ES-I3 (cell line): ENCODE measurements around the gene NSF.

ENCODE experiments used
- H3K36me3 ChIP-seq: 2 replicates; pipeline ENCODE4 v1.6.1; 2013; ENCODE audit warnings: mild to moderate bottlenecking, low read length, control low read depth, moderate library complexity; ENCODE audit not compliant: insufficient read depth
- H3K4me1 ChIP-seq: 2 replicates; pipeline ENCODE4 v1.6.1; 2013; ENCODE audit warnings: mild to moderate bottlenecking, control low read depth, low read length; ENCODE audit not compliant: insufficient read depth
- H3K9ac ChIP-seq: 2 replicates; pipeline ENCODE4 v1.6.1; 2013; ENCODE audit warnings: low read depth, mild to moderate bottlenecking, low read length, moderate library complexity
- H3K9me3 ChIP-seq: 2 replicates; pipeline ENCODE4 v1.6.1; 2013; ENCODE audit warnings: mild to moderate bottlenecking, low read length, moderate library complexity; ENCODE audit not compliant: control insufficient read depth, insufficient read depth

NSF gene

GRCh38 chr17:46794318-46794717 is 203.8 kb downstream of the NSF start:
- Histone ChIP-seq H3K4me1 (peaks cover 21% of the 10 kb centered on the region; the same call in 1 of the 2 replicates), H3K36me3 (no peaks in the 10 kb centered on the region), H3K9ac (no peak overlapping the region), H3K9me3 (no peaks in the 10 kb centered on the region)

- no peaks in the 10 kb centered on the region for H3K9me3 ChIP-seq
- H3K4me1 ChIP-seq: peaks cover 18% of the 10 kb centered on the region; the same call in 1 of the 2 replicates
- no peak overlapping the region for H3K9ac ChIP-seq
- H3K36me3 ChIP-seq: no peaks in the 10 kb centered on the region
Measured at GRCh38 chr17:46795379-46795952, 205.0 kb downstream of the NSF start.

GRCh38 chr17:46796084-46796483 is 205.6 kb downstream of the NSF start:
- H3K9ac ChIP-seq: no peak overlapping the region
- H3K36me3 ChIP-seq: no peaks in the 10 kb centered on the region
- no peaks in the 10 kb centered on the region for H3K9me3 ChIP-seq
- H3K4me1 ChIP-seq: peaks cover 12% of the 10 kb centered on the region; the same call in 1 of the 2 replicates

- no peak overlapping the region for H3K9ac ChIP-seq
- peaks cover 12% of the 10 kb centered on the region; the same call in 1 of the 2 replicates for H3K4me1 ChIP-seq
- H3K9me3 ChIP-seq: no peaks in the 10 kb centered on the region
- H3K36me3 ChIP-seq: no peaks in the 10 kb centered on the region
Measured at GRCh38 chr17:46796524-46796923, 206.1 kb downstream of the NSF start.

- Histone ChIP-seq H3K9me3 (no peaks in the 10 kb centered on the region), H3K9ac (no peak overlapping the region), H3K4me1 (peaks cover 12% of the 10 kb centered on the region; the same call in 1 of the 2 replicates), H3K36me3 (no peaks in the 10 kb centered on the region)
Measured at GRCh38 chr17:46796956-46797530, 206.6 kb downstream of the NSF start.

GRCh38 chr17:46800573-46800972 is 210.1 kb downstream of the NSF start:
- no peaks in the 10 kb centered on the region for H3K9me3 ChIP-seq
- H3K4me1 ChIP-seq: peaks cover 11% of the 10 kb centered on the region; the same call in 1 of the 2 replicates
- no peak overlapping the region for H3K9ac ChIP-seq
- no peaks in the 10 kb centered on the region for H3K36me3 ChIP-seq

- H3K4me1 ChIP-seq: no peaks in the 10 kb centered on the region
- H3K9me3 ChIP-seq: no peaks in the 10 kb centered on the region
- no peaks in the 10 kb centered on the region for H3K36me3 ChIP-seq
- H3K9ac ChIP-seq: no peak overlapping the region
Measured at GRCh38 chr17:46802800-46803199, 212.3 kb downstream of the NSF start.

GRCh38 chr17:46803544-46803943 is 213.1 kb downstream of the NSF start:
- no peaks in the 10 kb centered on the region for H3K4me1 ChIP-seq
- no peak overlapping the region for H3K9ac ChIP-seq
- H3K9me3 ChIP-seq: no peaks in the 10 kb centered on the region
- no peaks in the 10 kb centered on the region for H3K36me3 ChIP-seq

GRCh38 chr17:46805771-46806170 is 215.3 kb downstream of the NSF start:
- Histone ChIP-seq H3K36me3 (no peaks in the 10 kb centered on the region), H3K9me3 (no peaks in the 10 kb centered on the region), H3K4me1 (peaks cover 6% of the 10 kb centered on the region), H3K9ac (no peak overlapping the region)
